ENCODE measurements around the gene CRYBG1.
A peak's percentile ranks its signal among the peaks of the same experiment; 100 is the strongest.

The CRYBG1 gene

DNA sequence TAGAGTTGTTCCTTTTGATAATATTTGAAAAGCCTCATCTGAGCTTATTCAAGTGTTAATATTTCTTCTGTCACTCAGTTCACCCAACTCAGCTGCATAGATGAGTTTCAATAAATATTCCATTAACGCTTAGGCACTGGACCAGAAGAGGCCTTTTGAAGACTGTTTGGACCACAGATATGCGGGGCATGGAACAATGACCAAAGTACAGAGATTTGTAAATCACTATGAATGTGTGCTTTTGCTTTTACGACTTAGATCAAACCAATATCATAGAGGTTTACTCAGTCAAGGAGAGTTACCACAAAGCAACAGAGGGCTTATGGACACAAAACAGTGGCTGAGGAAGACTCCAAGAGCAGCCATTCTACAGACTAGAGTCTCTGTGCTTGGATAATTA lies 168.9 kb downstream of the CRYBG1 start:
- no peak for DNase-seq (ENCODE audit: low read depth in 1 of 2, low spot score in 1 of 2)
- Histone ChIP-seq H3K27ac (replicated peaks) (no peak overlapping the region), H3K4me3 (replicated peaks; ENCODE audit: insufficient read depth, low read length) (no peak overlapping the region), H3K27me3 (ENCODE audit: insufficient read depth, poor library complexity, severe bottlenecking) (no peaks in the 10 kb centered on the region)
- no peak for TF ChIP-seq GABPA (IDR thresholded peaks at IDR 0.05; ENCODE audit: low read depth)

DNA sequence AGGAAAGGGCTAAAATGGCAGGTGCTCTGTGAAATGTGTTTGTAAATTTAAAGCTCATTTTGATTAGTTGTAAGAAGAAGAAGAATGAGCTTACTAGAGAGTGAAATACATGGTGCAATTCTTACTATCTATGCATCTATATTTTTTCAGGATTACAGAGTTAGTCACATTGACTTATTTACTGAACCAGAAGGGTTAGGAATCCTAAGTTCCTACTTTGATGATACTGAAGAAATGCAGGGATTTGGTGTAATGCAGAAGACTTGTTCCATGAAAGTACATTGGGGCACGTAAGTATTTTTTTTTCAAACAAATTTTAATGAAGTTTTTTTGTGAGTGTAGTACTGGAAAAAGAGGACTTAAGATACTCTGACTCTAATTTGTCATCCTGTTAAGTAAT lies 169.5 kb downstream of the CRYBG1 start:
- Histone ChIP-seq H3K27ac (replicated peaks) (no peak overlapping the region), H3K27me3 (ENCODE audit: insufficient read depth, poor library complexity, severe bottlenecking) (no peaks in the 10 kb centered on the region), H3K4me3 (replicated peaks; ENCODE audit: insufficient read depth, low read length) (no peak overlapping the region)
- TF ChIP-seq SPI1 (IDR thresholded peaks at IDR 0.05; ENCODE audit: borderline replicate concordance, low read depth) = no peak
- no peak for TF ChIP-seq GABPA (IDR thresholded peaks at IDR 0.05; ENCODE audit: low read depth)
- TF ChIP-seq, protein P1, sequence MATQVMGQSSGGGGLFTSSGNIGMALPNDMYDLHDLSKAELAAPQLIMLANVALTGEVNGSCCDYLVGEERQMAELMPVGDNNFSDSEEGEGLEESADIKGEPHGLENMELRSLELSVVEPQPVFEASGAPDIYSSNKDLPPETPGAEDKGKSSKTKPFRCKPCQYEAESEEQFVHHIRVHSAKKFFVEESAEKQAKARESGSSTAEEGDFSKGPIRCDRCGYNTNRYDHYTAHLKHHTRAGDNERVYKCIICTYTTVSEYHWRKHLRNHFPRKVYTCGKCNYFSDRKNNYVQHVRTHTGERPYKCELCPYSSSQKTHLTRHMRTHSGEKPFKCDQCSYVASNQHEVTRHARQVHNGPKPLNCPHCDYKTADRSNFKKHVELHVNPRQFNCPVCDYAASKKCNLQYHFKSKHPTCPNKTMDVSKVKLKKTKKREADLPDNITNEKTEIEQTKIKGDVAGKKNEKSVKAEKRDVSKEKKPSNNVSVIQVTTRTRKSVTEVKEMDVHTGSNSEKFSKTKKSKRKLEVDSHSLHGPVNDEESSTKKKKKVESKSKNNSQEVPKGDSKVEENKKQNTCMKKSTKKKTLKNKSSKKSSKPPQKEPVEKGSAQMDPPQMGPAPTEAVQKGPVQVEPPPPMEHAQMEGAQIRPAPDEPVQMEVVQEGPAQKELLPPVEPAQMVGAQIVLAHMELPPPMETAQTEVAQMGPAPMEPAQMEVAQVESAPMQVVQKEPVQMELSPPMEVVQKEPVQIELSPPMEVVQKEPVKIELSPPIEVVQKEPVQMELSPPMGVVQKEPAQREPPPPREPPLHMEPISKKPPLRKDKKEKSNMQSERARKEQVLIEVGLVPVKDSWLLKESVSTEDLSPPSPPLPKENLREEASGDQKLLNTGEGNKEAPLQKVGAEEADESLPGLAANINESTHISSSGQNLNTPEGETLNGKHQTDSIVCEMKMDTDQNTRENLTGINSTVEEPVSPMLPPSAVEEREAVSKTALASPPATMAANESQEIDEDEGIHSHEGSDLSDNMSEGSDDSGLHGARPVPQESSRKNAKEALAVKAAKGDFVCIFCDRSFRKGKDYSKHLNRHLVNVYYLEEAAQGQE (IDR thresholded peaks at IDR 0.05; ENCODE audit: insufficient replicate concordance, low read depth) = no peak
- no peak for TF ChIP-seq POLR2AphosphoS5 (IDR thresholded peaks at IDR 0.05; ENCODE audit: low read depth)
- TF ChIP-seq, protein P2, sequence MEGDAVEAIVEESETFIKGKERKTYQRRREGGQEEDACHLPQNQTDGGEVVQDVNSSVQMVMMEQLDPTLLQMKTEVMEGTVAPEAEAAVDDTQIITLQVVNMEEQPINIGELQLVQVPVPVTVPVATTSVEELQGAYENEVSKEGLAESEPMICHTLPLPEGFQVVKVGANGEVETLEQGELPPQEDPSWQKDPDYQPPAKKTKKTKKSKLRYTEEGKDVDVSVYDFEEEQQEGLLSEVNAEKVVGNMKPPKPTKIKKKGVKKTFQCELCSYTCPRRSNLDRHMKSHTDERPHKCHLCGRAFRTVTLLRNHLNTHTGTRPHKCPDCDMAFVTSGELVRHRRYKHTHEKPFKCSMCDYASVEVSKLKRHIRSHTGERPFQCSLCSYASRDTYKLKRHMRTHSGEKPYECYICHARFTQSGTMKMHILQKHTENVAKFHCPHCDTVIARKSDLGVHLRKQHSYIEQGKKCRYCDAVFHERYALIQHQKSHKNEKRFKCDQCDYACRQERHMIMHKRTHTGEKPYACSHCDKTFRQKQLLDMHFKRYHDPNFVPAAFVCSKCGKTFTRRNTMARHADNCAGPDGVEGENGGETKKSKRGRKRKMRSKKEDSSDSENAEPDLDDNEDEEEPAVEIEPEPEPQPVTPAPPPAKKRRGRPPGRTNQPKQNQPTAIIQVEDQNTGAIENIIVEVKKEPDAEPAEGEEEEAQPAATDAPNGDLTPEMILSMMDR (IDR thresholded peaks at IDR 0.05; ENCODE audit: insufficient read depth, low read length) = no peak
- no peak for DNase-seq (ENCODE audit: low read depth in 1 of 2, low spot score in 1 of 2)

DNA sequence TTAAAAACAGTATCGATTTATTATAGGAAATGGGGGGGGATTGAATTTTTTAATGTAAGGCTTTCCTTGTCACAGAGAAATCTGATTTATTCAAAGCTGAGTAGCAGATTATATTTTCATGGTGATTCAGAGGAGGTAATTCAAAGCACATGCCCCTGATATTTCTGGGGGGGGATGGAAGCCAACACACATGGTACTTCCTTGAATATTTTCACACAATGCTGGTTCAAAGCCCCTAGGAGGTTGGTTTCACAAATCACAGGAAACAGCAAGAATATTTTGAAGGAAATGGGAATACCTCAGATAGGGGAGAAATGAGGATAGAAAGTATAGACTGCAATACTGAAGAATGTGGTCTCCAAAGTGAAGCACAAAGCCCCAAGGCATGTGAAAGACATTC lies 170.0 kb downstream of the CRYBG1 start:
- DNase-seq (ENCODE audit: low read depth in 1 of 2, low spot score in 1 of 2) = no peak
- no peaks in the 10 kb centered on the region for H3K27me3 ChIP-seq (ENCODE audit: insufficient read depth, poor library complexity, severe bottlenecking)
- H3K4me3 ChIP-seq (replicated peaks; ENCODE audit: insufficient read depth, low read length) = no peak overlapping the region
- no peak for TF ChIP-seq POLR2AphosphoS5 (IDR thresholded peaks at IDR 0.05; ENCODE audit: low read depth)
- TF ChIP-seq, protein P1 (IDR thresholded peaks at IDR 0.05; ENCODE audit: insufficient replicate concordance, low read depth) = no peak
- TF ChIP-seq, protein P2 (IDR thresholded peaks at IDR 0.05; ENCODE audit: insufficient read depth, low read length) = no peak
- no peak for TF ChIP-seq SPI1 (IDR thresholded peaks at IDR 0.05; ENCODE audit: borderline replicate concordance, low read depth)
- no peak for TF ChIP-seq GABPA (IDR thresholded peaks at IDR 0.05; ENCODE audit: low read depth)
- H3K27ac ChIP-seq (replicated peaks) = no peak overlapping the region

DNA sequence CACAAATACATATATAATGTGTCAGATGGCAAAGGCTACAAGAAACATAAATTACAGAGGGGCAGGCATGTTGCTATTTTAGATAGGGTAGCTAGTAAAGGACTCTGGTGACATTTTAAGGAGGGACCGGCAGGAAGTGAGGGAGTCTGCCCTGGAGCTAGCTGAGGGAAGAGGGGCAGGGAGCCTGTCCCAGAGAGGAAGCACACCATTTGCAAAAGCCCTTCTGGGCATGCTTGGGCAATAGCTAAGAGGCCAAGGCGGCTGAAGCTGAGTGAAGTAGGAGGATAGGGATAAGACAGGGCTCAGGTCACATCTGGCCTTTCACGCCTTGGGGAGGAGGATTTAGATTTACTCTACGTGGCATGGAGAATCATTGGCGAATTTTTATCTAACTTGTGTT lies 172.5 kb downstream of the CRYBG1 start:
- H3K27ac ChIP-seq (replicated peaks) = peak overlapping the region; percentile 46
- TF ChIP-seq SPI1 (IDR thresholded peaks at IDR 0.05; ENCODE audit: borderline replicate concordance, low read depth) (peak; percentile 46; the same call in 1 of the 2 replicates), POLR2AphosphoS5 (IDR thresholded peaks at IDR 0.05; ENCODE audit: low read depth) (peak; percentile 35; the same call in 1 of the 2 replicates), GABPA (IDR thresholded peaks at IDR 0.05; ENCODE audit: low read depth) (no peak)
- TF ChIP-seq, protein P1 (IDR thresholded peaks at IDR 0.05; ENCODE audit: insufficient replicate concordance, low read depth) = no peak
- TF ChIP-seq, protein P2 (IDR thresholded peaks at IDR 0.05; ENCODE audit: insufficient read depth, low read length) = no peak
- H3K27me3 ChIP-seq (ENCODE audit: insufficient read depth, poor library complexity, severe bottlenecking) = no peaks in the 10 kb centered on the region
- peak; percentile 81 to 82 for DNase-seq (ENCODE audit: low read depth in 1 of 2, low spot score in 1 of 2)
- no peak overlapping the region for H3K4me3 ChIP-seq (replicated peaks; ENCODE audit: insufficient read depth, low read length)
